GM12878 (cell line): ENCODE data around the gene ETV3L.

ENCODE experiments used
- CEBPB ChIP-seq, 2 experiments: fragments of 150-350 bp in 1 of 2; IDR thresholded peaks; 2 replicates each; pipeline ENCODE4 v1.6.1; 2012 to 2014; ENCODE audit warnings: low read depth in 2 of 2, low read length in 2 of 2, borderline replicate concordance in 1 of 2, inconsistent platforms in 1 of 2
- CTCF ChIP-seq, 3 experiments: IDR thresholded peaks in 2 of 3; conservative IDR thresholded peaks in 1 of 3; 2 replicates each; pipeline ENCODE4 v1.5.1; 2011; ENCODE audit warnings: low read depth in 3 of 3, low read length in 3 of 3, mild to moderate bottlenecking in 3 of 3, control low read depth in 2 of 3, moderate library complexity in 2 of 3, inconsistent platforms in 1 of 3, mixed read lengths in 1 of 3; ENCODE audit not compliant: control insufficient read depth in 2 of 3, insufficient read depth in 1 of 3; ENCODE audit errors: extremely low read depth in 1 of 3
- EP300 ChIP-seq, 2 experiments: fragments of 150-350 bp in 1 of 2; IDR thresholded peaks; 2 replicates each; pipeline ENCODE4 v1.6.1; 2011 to 2012; ENCODE audit warnings: low read depth in 2 of 2, low read length in 2 of 2, borderline replicate concordance in 1 of 2, improper control_type of control experiment in 1 of 2, inconsistent platforms in 1 of 2; ENCODE audit not compliant: control insufficient read depth in 1 of 2
- ETV6 ChIP-seq, 2 experiments: fragments of 450-650 bp in 1 of 2; IDR thresholded peaks in 1 of 2; conservative IDR thresholded peaks in 1 of 2; 2 replicates each; pipeline ENCODE4 v1.6.1; 2014; ENCODE audit warnings: antibody characterized with exemption in 1 of 2, borderline replicate concordance in 1 of 2, low read depth in 1 of 2, mild to moderate bottlenecking in 1 of 2, moderate library complexity in 1 of 2
- POLR2A ChIP-seq: IDR thresholded peaks from 2 replicates; pipeline ENCODE4 v1.6.1; 2011; ENCODE audit warnings: low read depth, mild to moderate bottlenecking, low read length
- POLR2AphosphoS2 ChIP-seq: IDR thresholded peaks from 2 replicates; pipeline ENCODE4 v1.6.1; 2011; ENCODE audit warnings: low read depth, mild to moderate bottlenecking, low read length, improper control_type of control experiment, moderate library complexity
- REST ChIP-seq: IDR thresholded peaks from 2 replicates; pipeline ENCODE4 v1.6.1; 2012; ENCODE audit warnings: mild to moderate bottlenecking, low read depth, low read length
- SMC3 ChIP-seq: IDR thresholded peaks from 2 replicates; pipeline ENCODE4 v1.6.1; 2011; ENCODE audit warnings: low read length, improper control_type of control experiment, borderline replicate concordance
- SUZ12 ChIP-seq: fragments of 200-600 bp; sonication (generic); IDR thresholded peaks from one replicate; pipeline ENCODE4 v1.6.1; 2018; ENCODE audit warnings: antibody characterized with exemption, mild to moderate bottlenecking; ENCODE audit not compliant: unreplicated experiment
- TF ChIP-seq, protein P1 (sequence below): IDR thresholded peaks from 2 replicates; pipeline ENCODE4 v1.6.1; 2011; ENCODE audit warnings: low read depth, mild to moderate bottlenecking, low read length, moderate library complexity, borderline replicate concordance; ENCODE audit errors: extremely low read depth
- TF ChIP-seq, protein P2 (sequence below): IDR thresholded peaks from 2 replicates; pipeline ENCODE4 v1.6.1; 2011; ENCODE audit warnings: borderline replicate concordance, low read depth, mild to moderate bottlenecking, moderate library complexity, low read length; ENCODE audit not compliant: insufficient read depth, poor library complexity, severe bottlenecking
- TF ChIP-seq, protein P3 (sequence below): IDR thresholded peaks from 2 replicates; pipeline ENCODE4 v1.6.1; 2012; ENCODE audit warnings: low read depth, low read length, improper control_type of control experiment
- TF ChIP-seq, protein P4 (sequence below): fragments of 450-650 bp; IDR thresholded peaks from 2 replicates; pipeline ENCODE4 v1.6.1; 2017; ENCODE audit warnings: antibody characterized with exemption, mild to moderate bottlenecking, moderate library complexity

GRCh38 chr1:157116737-157117103, 17.1 kb upstream of the ETV3L start:
- TF ChIP-seq CEBPB (IDR thresholded peaks at IDR 0.05; ENCODE audit: borderline replicate concordance in 1 of 2, low read depth in 2 of 2, low read length in 2 of 2) (no peak), EP300 (IDR thresholded peaks at IDR 0.05; ENCODE audit: borderline replicate concordance in 1 of 2, control insufficient read depth in 1 of 2, low read depth in 2 of 2, low read length in 2 of 2) (no peak), SUZ12 (no peak), SMC3 (no peak), CTCF (IDR thresholded peaks at IDR 0.05 in 2 of 3, conservative IDR thresholded peaks at IDR 0.05 in 1 of 3; ENCODE audit: control insufficient read depth in 2 of 3, extremely low read depth in 1 of 3, insufficient read depth in 1 of 3, low read depth in 3 of 3, low read length in 3 of 3) (no peak), REST (no peak), ETV6 (conservative IDR thresholded peaks at IDR 0.05 in 1 of 2, IDR thresholded peaks at IDR 0.05 in 1 of 2; ENCODE audit: borderline replicate concordance in 1 of 2, low read depth in 1 of 2) (no peak), POLR2AphosphoS2 (no peak), POLR2A (no peak)
- TF ChIP-seq, protein P1, sequence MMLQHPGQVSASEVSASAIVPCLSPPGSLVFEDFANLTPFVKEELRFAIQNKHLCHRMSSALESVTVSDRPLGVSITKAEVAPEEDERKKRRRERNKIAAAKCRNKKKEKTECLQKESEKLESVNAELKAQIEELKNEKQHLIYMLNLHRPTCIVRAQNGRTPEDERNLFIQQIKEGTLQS: no peak
- TF ChIP-seq, protein P2, sequence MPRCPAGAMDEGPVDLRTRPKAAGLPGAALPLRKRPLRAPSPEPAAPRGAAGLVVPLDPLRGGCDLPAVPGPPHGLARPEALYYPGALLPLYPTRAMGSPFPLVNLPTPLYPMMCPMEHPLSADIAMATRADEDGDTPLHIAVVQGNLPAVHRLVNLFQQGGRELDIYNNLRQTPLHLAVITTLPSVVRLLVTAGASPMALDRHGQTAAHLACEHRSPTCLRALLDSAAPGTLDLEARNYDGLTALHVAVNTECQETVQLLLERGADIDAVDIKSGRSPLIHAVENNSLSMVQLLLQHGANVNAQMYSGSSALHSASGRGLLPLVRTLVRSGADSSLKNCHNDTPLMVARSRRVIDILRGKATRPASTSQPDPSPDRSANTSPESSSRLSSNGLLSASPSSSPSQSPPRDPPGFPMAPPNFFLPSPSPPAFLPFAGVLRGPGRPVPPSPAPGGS: no peak
- TF ChIP-seq, protein P3, sequence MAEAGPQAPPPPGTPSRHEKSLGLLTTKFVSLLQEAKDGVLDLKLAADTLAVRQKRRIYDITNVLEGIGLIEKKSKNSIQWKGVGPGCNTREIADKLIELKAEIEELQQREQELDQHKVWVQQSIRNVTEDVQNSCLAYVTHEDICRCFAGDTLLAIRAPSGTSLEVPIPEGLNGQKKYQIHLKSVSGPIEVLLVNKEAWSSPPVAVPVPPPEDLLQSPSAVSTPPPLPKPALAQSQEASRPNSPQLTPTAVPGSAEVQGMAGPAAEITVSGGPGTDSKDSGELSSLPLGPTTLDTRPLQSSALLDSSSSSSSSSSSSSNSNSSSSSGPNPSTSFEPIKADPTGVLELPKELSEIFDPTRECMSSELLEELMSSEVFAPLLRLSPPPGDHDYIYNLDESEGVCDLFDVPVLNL: no peak
- TF ChIP-seq, protein P4, sequence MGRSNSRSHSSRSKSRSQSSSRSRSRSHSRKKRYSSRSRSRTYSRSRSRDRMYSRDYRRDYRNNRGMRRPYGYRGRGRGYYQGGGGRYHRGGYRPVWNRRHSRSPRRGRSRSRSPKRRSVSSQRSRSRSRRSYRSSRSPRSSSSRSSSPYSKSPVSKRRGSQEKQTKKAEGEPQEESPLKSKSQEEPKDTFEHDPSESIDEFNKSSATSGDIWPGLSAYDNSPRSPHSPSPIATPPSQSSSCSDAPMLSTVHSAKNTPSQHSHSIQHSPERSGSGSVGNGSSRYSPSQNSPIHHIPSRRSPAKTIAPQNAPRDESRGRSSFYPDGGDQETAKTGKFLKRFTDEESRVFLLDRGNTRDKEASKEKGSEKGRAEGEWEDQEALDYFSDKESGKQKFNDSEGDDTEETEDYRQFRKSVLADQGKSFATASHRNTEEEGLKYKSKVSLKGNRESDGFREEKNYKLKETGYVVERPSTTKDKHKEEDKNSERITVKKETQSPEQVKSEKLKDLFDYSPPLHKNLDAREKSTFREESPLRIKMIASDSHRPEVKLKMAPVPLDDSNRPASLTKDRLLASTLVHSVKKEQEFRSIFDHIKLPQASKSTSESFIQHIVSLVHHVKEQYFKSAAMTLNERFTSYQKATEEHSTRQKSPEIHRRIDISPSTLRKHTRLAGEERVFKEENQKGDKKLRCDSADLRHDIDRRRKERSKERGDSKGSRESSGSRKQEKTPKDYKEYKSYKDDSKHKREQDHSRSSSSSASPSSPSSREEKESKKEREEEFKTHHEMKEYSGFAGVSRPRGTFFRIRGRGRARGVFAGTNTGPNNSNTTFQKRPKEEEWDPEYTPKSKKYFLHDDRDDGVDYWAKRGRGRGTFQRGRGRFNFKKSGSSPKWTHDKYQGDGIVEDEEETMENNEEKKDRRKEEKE: no peak
